GM18907 (cell line): Measurements from ENCODE around the gene SUSD3.

Experiments
- ATAC-seq: cut with Tn5 transposase; IDR thresholded peaks from one replicate; pipeline ENCODE4 v1.9.1; 2021; ENCODE audit warnings: mild to moderate bottlenecking, moderate library complexity; ENCODE audit not compliant: unreplicated experiment

Gene SUSD3

DNA sequence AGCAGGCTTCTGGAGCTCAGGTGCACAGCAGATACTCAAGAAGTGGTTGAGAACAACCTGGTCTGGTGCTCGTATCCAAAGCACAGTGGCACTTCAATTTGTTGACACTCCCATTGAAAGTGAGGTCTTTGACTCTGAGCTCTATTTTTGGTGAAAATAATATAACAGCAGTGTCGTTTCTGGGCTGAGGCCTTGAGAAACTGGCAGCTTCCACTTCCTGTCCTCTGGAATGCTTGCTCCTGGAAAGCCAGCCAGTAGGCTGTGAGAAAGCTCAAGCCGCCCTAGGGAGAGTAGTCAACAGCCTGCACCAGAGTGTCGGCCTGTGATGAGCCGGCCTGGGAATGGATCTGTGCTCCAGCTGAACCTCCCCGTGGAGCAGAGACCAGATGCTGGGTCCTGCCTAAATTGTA lies 6.8 kb upstream of the SUSD3 start:
- ATAC-seq = no peak

DNA sequence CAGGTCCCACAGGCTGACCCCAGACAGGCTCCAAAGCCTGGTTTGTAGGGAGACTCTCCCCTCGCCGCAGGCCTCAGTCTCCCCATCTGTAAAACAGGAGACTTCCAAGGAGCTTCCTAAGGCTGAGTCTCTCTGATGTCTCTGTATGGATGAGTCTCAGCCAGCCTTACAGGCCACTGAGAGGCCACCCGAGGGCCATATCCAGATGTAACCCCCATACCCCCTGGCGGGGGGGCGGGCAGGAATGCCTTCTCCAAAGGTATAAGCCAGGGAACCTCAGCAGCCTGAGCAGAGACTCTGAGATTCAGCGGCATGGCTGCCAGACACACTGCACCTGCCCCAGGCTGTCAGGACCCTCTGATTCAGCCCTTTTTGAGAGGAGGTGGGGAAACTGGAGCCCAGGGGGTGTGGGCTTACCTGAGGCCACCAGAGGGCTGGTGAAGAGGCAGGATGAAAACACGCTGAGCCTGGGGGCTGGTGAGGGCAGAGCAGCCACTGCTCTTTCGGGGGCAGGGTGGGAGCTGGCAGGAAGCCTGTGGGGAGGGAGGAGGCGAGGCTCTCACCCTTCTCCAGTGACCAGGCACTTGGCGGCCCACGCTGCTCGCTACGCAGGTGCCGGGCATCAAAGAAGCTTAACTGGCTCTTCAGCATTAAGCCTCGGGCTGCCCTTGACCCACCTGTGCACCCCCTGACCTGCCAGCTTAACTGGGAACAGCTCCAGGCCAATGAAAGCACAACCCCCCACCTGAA lies 5.5 kb upstream of the SUSD3 start:
- no peak for ATAC-seq

DNA sequence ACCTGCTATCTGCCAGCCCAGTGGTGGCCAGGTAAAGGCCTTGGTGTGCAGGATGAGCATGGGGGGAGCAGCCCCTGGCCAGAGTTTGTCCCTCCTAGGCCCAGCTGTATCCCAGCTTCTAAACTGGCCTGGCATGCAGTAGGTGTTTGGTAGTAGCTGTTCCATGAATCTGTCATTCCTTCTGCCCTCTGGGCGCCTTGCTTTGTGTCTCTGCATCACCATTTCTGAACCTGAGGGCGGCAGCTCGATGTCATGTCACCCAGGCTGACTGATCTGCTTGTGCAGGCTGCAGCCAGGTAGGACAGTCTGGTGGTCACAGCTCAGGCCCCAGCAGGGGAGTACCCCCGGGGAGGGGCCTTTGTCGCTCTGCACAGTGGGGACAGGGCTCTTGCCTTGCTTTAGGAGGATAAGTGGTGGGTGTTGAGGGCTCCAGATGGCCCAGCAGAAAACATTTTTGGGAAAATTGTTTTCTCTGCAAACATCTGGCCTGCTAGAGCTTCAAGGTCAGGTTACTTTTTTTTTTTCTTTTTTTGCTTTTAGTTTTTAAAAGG lies 4.6 kb upstream of the SUSD3 start:
- no peak for ATAC-seq

DNA sequence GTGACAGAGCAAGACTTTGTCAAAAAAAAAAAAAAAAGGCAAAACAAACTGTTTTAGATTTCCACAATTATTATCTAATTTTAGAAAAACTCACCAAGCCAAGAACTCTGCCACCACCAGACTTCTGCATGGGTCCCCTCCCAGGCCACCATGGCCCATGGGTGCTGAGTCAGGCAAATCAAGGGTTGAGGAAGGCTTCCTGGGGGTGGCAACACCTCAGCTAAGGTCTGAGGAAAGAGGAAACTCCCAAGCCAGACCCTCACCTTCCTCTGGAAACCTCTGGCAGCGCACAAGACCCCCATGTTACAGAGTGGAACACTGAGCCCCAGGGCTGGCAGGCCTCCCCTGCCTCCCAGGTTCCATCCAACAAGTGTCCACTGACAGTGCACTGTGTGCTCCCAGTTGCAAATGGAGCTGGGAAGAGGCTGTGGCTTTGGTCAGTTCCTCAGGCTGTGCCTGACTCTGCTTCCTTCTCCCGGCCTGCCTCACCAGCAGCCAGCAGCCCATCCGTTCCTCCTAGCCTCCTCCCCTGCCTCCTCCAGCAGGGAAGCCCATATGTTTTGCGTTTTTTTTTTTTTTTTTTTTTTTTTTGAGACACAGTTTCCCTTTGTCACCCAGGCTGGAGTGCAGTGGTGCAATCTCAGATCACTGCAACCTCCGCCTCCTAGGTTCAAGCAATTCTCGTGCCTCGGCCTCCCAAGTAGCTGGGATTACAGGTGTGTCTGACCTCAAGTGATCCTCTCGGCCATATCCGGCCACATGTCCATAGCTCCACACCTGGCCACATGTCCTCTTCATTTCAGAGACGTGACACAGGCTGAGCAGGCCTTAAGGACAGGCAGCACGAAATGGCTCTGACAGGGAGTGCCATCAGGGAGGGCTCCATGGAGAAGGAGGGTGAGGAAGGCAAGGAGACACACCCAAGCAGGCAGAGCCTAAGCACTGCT lies 3.5 kb upstream of the SUSD3 start:
- no peak for ATAC-seq

DNA sequence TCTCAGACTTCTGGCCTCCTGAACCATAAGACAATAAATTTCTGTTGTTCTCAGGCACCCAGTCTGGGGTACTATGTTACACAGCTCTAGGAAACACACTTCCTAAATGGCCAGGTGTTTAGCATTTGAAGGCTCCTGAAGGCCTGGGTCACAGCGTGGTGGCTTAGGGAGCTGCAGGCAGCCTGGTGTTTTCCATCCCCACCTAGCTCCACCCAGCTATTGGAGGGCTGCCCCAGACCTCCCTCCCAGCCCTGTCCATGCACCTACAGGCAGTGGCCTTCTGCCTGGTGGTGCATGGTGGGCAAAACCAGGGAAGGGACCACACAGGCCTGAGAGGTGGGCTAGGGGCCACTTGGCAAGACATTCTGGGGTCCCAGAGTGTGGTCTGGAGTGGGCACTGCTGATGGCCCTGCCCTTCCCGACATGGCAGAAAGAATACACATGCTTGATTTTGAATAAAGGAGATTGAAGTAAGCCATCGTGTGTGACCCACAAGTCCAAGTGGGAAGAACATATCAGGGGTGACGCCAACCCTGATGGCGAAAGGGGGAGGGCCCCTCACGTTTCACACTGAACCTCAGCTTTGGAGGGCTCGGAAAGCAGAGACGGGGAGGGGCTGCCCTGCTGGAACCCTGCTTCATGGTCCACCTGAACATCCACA lies 1.3 kb upstream of the SUSD3 start:
- no peak for ATAC-seq

DNA sequence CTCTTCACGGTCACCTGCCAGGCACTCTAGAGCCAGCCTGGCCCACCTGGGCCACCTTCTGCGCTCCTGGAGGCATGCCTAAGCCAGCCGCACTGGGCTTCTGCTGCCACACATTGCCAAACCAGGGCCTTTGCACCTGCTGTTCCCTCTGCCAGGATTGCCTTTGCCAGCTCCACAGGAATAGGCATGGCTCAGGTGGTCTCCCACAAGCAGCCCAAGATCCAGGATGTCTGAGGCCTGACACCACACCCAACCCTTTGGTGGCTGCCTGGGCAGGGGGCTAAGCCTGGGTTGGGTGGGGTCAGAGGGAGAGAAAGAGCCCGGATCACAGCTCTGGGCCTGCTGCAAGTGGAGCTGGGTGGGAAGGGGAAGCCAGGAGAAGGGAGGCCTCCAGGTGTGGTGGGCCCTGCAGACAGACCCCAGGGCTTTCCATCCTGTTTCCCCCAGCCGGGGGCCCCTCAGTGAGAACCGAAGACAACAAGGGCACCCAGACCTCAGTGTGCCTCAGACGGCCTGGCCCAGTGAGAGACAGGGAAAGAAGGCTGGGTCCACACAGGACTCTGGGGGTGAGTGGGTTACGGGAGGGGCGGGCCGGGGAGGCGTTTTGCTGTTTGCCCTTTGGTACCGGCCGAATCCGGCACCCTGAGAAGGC lies 672 bp upstream of the SUSD3 start:
- peak; percentile 12 for ATAC-seq

DNA sequence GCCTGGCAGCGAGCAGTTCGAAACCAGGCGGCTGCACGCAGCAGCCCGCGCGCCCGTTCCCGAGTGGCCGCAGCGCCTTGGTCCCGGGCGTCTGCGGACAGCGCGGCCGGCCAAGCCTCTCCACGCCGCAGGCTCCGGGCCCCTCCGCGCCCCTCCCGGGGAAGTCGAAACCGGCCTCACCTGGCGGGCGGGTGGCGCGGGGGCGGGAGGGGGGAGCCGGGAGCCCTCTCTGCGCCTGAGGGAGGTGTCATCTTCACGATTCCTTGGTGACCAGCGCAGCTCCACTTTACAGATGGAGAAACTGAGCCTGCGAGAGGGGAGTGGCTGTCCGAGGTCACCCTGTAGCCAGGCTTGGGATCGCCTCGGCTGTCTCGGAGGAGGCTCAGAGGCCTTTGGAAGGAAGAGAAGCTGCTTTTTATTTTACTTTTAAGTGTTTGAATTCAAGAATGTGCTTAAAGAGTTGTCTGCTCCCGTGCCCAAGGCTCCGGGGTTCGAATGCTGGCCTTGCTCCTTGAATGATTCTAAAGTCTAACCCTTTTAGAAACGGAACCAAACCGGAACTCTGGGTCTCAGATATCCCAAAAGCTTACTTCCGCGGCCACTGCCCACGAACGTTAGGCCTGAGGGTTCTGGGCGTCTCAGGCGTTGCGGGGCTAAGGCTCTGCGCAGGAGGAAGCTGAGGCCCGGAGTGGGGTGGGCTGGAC lies 662 bp downstream of the SUSD3 start:
- ATAC-seq = no peak

DNA sequence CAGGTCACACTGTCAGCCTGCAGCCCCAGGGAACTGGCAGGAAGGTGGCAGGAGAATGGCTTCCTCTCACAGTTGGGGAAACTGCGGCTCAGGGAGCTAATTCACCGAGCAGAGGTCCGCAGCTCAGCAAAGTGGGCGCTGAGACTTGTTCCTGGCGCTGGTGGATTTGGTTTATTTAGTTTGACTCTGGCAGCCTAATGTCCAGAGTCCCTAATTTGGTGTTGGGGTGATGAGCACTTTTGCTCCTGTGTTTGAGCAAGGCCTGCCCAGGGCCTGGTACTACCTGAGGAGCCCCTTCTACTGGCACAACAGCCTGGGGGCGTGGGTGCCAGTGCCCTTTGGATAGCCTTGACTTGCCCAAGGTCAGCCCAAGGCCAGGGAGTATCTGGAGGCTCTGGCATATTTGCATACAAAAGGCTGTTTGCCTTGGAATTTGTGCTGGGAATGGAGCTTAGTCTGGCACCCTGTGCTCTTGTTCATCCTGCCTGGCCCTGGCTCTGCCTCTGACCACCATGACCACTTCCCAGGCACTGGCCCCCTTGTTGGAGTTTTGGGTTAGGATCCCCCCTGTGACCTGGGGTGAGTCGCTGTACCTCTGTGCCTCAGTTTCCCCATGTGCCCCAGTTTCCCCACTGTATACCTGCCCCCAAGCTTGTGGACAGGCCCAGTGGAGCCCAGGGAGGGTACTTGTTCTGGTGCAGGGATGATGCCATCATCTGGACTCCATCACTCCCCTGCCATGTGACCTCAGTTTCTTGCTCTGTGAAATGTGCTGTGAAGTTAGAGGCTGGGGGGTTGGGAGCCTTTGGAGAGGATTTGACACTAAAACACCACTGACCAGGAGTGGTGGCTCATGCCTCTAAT lies 1.4 kb downstream of the SUSD3 start:
- no peak for ATAC-seq

DNA sequence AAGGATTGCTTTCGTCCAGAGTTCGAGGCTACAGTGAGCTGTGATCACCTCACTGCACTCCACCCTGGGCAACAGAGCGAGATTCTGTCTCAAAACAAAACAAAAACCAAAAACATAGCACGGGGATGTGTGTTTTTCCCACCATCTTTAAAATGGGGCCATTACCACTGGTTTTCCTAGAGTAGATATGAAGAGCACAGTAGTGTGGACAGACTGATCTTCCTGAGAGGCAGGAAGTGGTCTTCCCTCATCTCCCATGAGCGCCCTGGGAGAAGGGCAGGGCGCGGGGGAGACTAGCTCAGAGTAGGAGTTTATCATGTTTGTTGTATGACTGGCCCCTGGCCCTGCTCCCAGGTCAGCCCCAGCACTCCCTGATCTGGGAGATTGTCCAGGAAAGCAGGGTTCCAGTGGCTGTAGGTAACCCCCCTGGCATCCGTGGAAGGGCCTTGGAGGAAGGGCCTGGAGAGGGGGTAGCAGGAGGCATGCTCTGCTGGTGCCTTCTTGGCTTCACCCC lies 2.3 kb downstream of the SUSD3 start:
- ATAC-seq = no peak

DNA sequence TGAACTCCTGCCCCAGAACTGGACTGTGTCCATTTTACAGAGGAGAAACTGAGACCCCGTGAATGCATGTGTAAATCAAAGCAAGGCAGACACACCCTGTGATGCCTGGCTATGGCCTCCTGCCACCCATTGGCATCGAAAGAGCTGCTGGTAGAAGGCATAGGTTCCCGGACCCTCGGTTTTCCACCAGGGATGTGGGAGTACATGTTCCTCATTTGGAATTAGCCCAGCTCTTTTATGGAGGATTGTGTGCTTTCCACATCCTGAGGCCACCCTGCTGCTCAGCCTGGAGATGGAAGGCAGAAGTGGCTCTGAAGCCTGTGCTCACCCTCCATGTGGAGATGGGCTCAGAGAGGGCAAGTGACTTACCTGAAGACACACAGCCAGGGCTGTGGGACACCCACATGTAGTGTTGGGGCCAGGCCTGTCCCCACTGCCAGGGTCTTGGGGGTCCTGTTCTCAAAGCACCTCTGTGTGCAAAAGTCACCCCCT lies 2.8 kb downstream of the SUSD3 start:
- no peak for ATAC-seq

DNA sequence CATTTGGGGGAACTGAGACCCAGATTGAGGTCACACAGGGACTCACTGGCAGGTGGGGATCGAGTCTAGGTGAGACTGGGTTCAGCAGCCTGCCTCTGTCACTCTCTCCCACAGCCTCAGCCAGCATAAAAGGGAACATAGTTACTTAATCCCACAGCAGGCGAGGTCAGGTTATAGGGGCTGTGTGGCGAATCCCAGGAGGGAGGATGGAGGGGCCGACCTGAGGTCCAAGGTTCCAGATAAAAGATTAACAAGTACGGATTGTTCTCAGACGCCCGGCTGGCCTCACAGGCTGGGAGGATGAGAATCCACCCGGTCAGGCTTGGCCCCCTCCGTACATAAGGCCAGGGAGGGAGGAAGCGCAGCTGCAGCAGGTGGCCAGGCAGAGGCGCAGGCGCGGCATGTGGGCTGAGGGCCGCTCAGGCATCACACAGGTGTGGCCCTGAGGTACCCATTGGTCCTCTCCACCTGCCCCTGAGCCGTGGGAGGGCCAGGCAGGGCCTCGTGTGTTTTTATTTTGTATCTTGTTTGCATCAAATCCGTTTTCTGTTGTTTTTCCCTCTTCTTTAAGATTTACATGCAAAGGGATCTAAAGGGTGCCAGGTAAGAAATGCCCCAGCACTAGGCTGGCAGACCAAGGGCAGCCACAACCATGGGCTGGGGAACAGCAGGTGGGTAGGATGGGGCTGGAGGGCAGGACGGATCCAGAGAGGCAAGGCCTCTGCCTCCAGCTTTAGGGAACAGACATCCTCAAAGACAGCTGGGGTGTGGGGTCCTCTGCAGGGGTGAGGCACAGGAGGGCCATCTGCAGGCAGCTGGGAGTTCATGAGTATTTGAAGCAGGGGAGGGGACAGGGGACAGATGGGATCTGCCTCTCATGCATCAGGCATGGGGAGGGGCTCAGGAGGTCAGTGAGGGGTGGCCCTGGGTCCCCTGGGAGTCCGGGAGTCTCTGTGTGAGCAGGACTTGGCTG lies 3.6 kb downstream of the SUSD3 start:
- peak; percentile 38 for ATAC-seq

DNA sequence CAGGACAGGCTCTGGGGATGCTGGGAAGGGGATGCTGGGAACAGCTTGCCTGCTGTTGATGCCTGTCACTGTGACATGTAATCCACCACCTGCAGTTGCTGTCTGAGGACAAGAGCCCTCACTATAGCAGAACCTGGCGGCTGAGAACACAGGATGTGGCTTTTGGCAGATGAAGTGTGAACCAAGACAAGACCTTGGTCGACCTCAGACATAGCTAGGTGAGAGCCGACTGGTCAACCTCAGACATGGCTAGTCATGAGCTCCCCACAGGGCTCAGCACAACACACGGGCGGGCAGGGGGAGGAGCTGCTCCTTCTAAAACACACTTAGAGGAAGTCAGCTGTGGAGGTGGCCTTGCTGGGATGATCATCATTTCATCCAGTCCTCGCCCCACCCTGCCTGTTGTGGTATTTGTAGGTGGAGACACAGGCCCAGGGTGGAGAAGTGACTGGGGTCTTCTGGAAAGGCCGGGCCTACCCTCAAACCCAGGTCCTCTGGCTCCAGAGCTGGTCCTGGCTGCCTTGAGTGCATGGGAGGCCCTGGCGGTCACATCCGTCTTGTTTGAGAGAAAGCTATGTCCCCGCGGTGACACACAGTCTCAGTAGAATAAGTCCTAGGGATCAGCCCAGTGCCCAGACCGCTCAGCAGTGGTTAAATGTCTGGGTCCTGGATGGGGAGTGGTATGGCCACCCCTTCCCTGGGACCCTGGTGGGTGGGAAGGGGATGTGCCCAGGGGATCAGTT lies 6.1 kb downstream of the SUSD3 start:
- peak; percentile 89 for ATAC-seq

DNA sequence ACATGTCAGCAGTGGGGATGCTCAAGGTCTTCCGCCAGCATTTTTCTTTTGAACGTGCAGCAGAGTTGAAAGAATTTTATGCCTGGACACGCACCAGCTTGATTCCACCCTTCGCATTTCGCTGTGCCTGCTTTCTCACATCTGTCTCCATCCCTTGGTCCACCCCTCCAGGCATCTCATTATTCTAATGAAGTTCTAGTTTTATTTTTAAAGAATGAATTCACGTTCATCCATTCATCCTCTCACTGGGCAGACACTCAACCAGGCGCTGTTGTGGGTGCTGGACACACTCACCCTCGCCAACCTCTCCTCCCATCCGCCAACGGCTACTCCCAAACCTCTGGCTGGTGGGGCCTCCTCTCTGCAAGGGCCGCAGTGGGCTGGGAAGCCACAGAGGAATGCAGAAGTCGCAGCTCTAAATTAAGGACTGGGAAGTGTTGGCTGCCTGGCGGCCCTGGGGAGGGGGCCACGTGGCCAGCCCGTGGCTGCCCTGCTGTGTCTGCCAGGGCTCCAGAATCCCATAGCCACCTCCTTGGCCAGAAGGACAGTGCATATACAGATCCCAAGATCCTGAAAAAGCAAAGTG lies 6.7 kb downstream of the SUSD3 start:
- no peak for ATAC-seq

DNA sequence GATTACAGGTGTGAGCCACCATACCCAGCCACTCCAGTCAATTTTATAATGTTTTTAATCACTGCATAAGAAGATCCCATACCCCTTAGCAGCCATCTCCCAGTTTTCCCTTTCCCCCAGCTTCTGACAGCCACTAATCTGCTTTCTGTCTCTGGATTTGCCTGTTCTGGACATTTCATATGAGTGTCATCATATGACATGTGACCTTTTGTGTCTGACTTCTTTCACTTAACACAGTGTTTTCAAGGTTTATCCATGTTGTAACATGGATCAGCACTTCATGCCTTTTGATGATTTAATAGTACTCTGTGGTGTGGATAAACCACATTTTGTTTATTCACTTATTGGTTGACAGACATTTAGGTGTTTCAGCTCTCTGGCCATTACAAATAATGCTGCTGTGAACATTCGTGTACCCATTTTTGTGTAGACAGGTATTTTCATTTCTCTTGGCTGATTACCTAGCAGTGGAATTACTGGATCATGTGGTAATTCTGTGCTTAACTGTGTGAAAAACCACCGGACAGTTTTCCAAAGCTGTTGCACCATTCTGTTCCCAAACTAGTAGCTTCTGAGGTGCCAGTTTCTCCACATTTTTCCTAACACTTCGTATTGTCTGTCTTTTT lies 8.6 kb downstream of the SUSD3 start:
- ATAC-seq = no peak

DNA sequence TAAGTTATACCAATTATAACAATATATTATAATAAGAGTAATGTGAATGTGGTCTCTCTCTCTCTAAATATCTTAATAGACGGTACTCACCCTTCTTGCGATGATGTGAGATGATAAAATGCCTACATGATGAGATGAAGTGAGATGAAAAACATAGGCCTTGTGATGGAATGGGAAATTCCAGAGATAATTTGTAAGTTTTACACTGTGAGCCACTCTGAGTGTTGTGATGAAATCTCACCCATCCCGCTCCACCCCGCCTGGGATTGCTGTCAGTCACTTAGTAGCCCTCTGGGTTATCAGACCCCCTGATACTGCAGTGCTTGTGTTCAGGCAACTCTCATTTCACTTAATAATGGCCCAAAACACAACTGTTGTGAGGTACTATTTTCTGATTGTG lies 10.5 kb downstream of the SUSD3 start:
- ATAC-seq = no peak

DNA sequence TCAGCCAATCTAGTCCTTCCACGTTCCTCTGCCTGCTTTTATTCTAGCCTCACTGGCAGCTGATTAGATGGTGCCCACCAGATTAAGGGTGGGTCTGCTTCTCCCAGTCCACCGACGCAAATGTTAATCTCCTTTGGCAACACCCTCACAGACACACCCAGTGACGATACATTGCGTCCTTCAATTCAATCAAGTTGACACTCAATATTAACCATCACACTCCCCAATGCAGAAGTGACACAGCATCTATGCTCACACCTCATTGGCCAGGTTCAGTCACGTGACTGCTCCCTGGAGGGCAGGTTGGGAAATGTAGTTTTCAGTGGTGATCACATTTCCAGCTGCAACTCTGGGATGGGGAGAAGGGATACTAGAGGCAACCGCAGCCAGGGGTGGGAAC lies 13.0 kb downstream of the SUSD3 start:
- ATAC-seq = no peak
